IPS-15b (cell line): ENCODE results near the gene SIM2.

Source experiments
- H3K27me3 ChIP-seq: one replicate; pipeline ENCODE4 v1.6.1; 2013; ENCODE audit warnings: low read length; ENCODE audit not compliant: control insufficient read depth, insufficient read depth
- H3K36me3 ChIP-seq: one replicate; pipeline ENCODE4 v1.6.1; 2013; ENCODE audit warnings: low read length; ENCODE audit not compliant: control insufficient read depth, insufficient read depth
- H3K4me1 ChIP-seq: one replicate; pipeline ENCODE4 v1.6.1; 2013; ENCODE audit warnings: mild to moderate bottlenecking, low read length; ENCODE audit not compliant: control insufficient read depth, insufficient read depth
- H3K4me3 ChIP-seq: one replicate; pipeline ENCODE4 v1.5.1; 2013; ENCODE audit warnings: low read depth, low read length
- H3K9ac ChIP-seq: one replicate; pipeline ENCODE4 v1.6.1; 2013; ENCODE audit warnings: low read depth, mild to moderate bottlenecking, low read length
- H3K9me3 ChIP-seq: one replicate; pipeline ENCODE4 v1.6.1; 2013; ENCODE audit warnings: mild to moderate bottlenecking, low read length; ENCODE audit not compliant: control insufficient read depth, insufficient read depth

The SIM2 gene

DNA sequence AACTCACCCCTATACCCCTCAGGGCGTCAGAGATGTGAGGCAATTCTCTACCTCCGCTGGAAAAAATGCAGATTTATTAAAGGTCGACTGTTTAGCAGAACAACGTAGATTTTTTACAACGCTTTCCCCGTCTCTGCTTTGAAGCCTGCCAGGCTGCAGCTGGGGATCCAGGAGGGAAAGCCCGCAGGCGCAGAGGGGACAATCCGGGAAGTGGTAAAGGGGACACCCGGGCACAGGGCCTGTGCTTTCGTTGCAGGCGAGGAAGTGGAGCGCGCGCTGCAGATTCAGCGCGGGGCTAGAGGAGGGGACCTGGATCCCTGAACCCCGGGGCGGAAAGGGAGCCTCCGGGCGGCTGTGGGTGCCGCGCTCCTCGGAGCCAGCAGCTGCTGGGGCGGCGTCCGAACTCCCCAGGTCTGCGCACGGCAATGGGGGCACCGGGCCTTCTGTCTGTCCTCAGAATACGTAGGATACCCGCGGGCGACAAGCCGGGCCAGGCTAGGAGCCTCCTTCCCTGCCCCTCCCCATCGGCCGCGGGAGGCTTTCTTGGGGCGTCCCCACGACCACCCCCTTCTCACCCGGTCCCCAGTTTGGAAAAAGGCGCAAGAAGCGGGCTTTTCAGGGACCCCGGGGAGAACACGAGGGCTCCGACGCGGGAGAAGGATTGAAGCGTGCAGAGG lies 5.5 kb downstream of the SIM2 start:
- peaks cover 100% of the 10 kb centered on the region for H3K27me3 ChIP-seq
- peaks cover 5% of the 10 kb centered on the region for H3K4me1 ChIP-seq
- H3K9ac ChIP-seq, result no peak overlapping the region
- no peaks in the 10 kb centered on the region for H3K9me3 ChIP-seq
- H3K36me3 ChIP-seq, result no peaks in the 10 kb centered on the region
- peak overlapping the region; percentile 37 for H3K4me3 ChIP-seq

- peaks cover 100% of the 10 kb centered on the region for H3K27me3 ChIP-seq
These were observed 6.2 kb downstream of the SIM2 start for GRCh38 chr21:36704958-36705678.

DNA sequence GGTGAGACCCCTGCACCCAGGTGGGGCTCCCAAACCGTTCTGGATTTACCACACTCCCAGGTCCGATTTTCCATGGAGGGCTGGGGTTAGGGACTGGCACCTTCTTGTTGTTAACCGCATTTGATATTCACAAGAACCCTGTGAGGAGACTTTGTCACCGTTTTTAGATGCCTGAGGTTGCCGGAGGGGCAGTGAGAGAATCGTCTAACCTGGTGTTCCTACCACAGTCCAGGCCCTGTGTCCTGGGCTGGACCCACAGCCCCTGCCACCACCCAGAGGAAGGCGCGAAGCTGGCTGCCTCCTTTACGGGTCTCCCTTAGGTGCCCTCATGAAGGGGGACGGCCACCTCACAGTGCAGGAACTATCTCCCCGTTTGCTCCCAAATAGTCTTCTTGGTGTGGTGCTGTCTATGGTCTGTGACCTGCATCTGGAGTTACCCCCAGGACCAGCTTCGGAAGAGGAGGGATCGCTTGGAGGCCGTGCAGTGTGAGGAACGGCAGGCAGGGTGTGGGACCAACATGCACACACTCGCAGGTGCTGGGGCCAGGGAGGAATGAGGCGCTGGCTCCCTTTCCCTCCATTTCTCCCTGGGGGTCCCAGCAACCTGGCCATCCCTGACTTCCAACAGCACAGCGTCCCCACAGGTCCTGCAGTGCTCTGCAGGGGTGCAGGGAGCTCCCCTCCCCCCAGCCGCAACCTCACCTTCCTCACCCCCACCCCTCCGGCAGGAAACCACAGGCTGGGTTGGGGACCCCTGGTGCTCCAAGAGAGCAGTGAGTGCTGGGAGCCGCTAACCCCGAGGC lies 7.0 kb downstream of the SIM2 start:
- H3K9ac ChIP-seq, result no peak overlapping the region
- H3K4me3 ChIP-seq, result peak overlapping the region; percentile 37
- H3K4me1 ChIP-seq, result peaks cover 5% of the 10 kb centered on the region
- no peaks in the 10 kb centered on the region for H3K9me3 ChIP-seq
- no peaks in the 10 kb centered on the region for H3K36me3 ChIP-seq
- H3K27me3 ChIP-seq, result peaks cover 100% of the 10 kb centered on the region

More at GRCh38 chr21:36704958-36705678, 6.2 kb downstream of the SIM2 start:
- no peaks in the 10 kb centered on the region for H3K36me3 ChIP-seq
- H3K4me1 ChIP-seq, result peaks cover 5% of the 10 kb centered on the region
- no peaks in the 10 kb centered on the region for H3K9me3 ChIP-seq
- no peak overlapping the region for H3K9ac ChIP-seq
- H3K4me3 ChIP-seq, result peak overlapping the region; percentile 37

GRCh38 chr21:36706482-36706852 lies 7.6 kb downstream of the SIM2 start:
- peaks cover 100% of the 10 kb centered on the region for H3K27me3 ChIP-seq

GRCh38 chr21:36706951-36707762 lies 8.2 kb downstream of the SIM2 start:
- H3K9ac ChIP-seq, result no peak overlapping the region
- H3K36me3 ChIP-seq, result no peaks in the 10 kb centered on the region
- peaks cover 100% of the 10 kb centered on the region for H3K27me3 ChIP-seq
- H3K4me1 ChIP-seq, result peaks cover 5% of the 10 kb centered on the region
- H3K4me3 ChIP-seq, result peak overlapping the region; percentile 6
- H3K9me3 ChIP-seq, result no peaks in the 10 kb centered on the region

More at GRCh38 chr21:36706482-36706852, 7.6 kb downstream of the SIM2 start:
- Histone ChIP-seq H3K9ac (no peak overlapping the region), H3K36me3 (no peaks in the 10 kb centered on the region), H3K9me3 (no peaks in the 10 kb centered on the region), H3K4me1 (peaks cover 5% of the 10 kb centered on the region), H3K4me3 (no peak overlapping the region)

- Histone ChIP-seq H3K36me3 (no peaks in the 10 kb centered on the region), H3K9ac (no peak overlapping the region), H3K4me3 (peak overlapping the region; percentile 15), H3K27me3 (peaks cover 100% of the 10 kb centered on the region), H3K4me1 (peaks cover 5% of the 10 kb centered on the region), H3K9me3 (no peaks in the 10 kb centered on the region)
These were observed 8.9 kb downstream of the SIM2 start for GRCh38 chr21:36707763-36708285.

- H3K9me3 ChIP-seq, result no peaks in the 10 kb centered on the region
- H3K9ac ChIP-seq, result peak overlapping the region; percentile 37
- H3K4me3 ChIP-seq, result peak overlapping the region; percentile 15
- H3K27me3 ChIP-seq, result peaks cover 100% of the 10 kb centered on the region
- peaks cover 5% of the 10 kb centered on the region for H3K4me1 ChIP-seq
- H3K36me3 ChIP-seq, result no peaks in the 10 kb centered on the region
These were observed 9.5 kb downstream of the SIM2 start for GRCh38 chr21:36708286-36709029.

DNA sequence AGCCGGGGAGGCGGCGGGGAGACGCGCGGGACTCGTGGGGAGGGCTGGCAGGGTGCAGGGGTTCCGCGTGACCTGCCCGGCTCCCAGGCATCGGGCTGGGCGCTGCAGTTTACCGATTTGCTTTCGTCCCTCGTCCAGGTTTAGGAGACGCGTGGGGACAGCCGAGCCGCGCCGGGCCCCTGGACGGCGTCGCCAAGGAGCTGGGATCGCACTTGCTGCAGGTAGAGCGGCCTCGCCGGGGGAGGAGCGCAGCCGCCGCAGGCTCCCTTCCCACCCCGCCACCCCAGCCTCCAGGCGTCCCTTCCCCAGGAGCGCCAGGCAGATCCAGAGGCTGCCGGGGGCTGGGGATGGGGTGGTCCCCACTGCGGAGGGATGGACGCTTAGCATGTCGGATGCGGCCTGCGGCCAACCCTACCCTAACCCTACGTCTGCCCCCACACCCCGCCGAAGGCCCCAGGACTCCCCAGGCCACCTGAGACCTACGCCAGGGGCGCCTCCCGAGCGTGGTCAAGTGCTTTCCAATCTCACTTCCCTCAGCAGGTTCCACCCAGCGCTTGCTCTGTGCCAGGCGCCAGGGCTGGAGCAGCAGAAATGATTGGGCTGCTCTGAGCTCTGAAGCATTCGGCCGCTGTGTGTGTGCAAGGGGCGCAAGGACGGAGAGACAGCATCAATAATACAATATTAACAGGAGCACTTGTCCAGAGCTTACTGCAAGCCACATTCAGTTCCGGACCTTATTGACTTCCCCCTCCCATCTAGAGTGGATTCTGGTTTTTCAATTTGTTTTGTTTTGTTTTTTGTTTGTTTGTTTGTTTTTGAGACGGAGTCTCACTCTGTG lies 10.3 kb downstream of the SIM2 start:
- Histone ChIP-seq H3K4me3 (peak overlapping the region; percentile 15), H3K9me3 (no peaks in the 10 kb centered on the region), H3K4me1 (peaks cover 5% of the 10 kb centered on the region), H3K27me3 (peaks cover 100% of the 10 kb centered on the region), H3K9ac (no peak overlapping the region), H3K36me3 (no peaks in the 10 kb centered on the region)

DNA sequence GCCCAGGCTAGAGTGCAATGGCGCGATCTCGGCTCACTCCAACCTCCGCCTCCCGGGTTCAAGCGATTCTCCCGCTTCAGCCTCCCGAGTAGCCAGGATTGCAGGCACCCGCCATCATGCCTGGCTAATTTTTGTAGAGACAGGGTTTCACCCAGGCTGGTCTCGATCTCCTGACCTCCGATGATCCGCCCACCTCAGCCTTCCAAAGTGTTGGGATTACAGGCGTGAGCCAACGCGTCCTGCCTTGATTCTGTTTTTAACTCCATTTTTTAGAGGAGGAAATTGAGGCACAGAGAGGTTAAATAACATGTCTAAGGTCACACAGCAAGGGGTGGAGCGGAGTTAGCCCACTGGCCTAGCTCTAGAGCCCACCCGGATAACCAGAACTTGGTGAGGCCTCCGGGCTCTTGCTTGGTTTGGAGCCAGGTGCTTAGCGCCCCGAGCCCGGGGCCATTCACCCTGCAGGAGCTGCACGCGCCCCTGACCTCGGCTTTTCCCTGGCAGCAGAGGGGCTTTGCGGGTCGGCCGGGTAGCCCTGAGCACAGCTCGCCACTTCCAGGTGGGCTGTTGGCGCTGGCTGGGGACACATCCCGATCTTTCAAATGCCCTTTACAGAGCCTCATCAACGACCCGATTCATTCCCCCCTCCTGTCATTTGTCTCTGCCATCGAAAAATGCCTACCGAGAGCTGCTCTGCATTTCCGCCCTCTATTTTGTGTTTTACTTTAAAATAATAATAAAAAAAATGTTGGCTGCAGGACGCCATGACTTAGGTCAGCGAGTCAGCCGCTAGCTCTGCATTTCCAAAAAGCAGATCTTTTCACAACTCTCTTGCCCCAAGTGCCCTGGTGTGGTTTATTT lies 11.2 kb downstream of the SIM2 start:
- Histone ChIP-seq H3K4me3 (peak overlapping the region; percentile 30), H3K4me1 (peaks cover 5% of the 10 kb centered on the region), H3K27me3 (peaks cover 100% of the 10 kb centered on the region), H3K9ac (no peak overlapping the region), H3K9me3 (no peaks in the 10 kb centered on the region), H3K36me3 (no peaks in the 10 kb centered on the region)
